GM12878 (cell line): ENCODE data around the gene SIK3. TPM values are rescaled to one million over a fixed set of nuclear protein-coding genes. Genes with fewer than 3 reads are reported as not detected.

ENCODE experiments used
- ASH2L ChIP-seq: fragments of 300-600, 200-600 bp; sonication (generic); IDR thresholded peaks from 2 replicates; pipeline ENCODE4 v1.6.1; 2017; ENCODE audit warnings: low read depth, mild to moderate bottlenecking, borderline replicate concordance
- CHD2 ChIP-seq: IDR thresholded peaks from 2 replicates; pipeline ENCODE4 v1.6.1; 2011; ENCODE audit warnings: low read depth, low read length, improper control_type of control experiment, borderline replicate concordance
- HDGF ChIP-seq: fragments of 450-650 bp; IDR thresholded peaks from 2 replicates; pipeline ENCODE4 v1.6.1; 2016; ENCODE audit warnings: antibody characterized with exemption
- JUNB ChIP-seq: IDR thresholded peaks from 2 replicates; pipeline ENCODE4 v1.6.1; 2016; ENCODE audit warnings: antibody characterized with exemption, mild to moderate bottlenecking
- MLLT1 ChIP-seq: fragments of 450-650 bp; IDR thresholded peaks from 2 replicates; pipeline ENCODE4 v1.6.1; 2016; ENCODE audit warnings: mild to moderate bottlenecking
- MTA3 ChIP-seq: IDR thresholded peaks from 2 replicates; pipeline ENCODE4 v1.6.1; 2012; ENCODE audit warnings: low read length, inconsistent platforms, borderline replicate concordance
- PAX8 ChIP-seq: fragments of 450-650 bp; IDR thresholded peaks from 2 replicates; pipeline ENCODE4 v1.6.1; 2017; ENCODE audit warnings: mild to moderate bottlenecking, moderate library complexity
- RAD21 ChIP-seq: IDR thresholded peaks from 2 replicates; pipeline ENCODE4 v1.6.1; 2011; ENCODE audit warnings: mild to moderate bottlenecking, low read depth, low read length, moderate library complexity; ENCODE audit not compliant: insufficient read depth
- RAD51 ChIP-seq: fragments of 450-650 bp; IDR thresholded peaks from 2 replicates; pipeline ENCODE4 v1.6.1; 2016; ENCODE audit warnings: moderate library complexity, mild to moderate bottlenecking, inconsistent platforms
- REST ChIP-seq: IDR thresholded peaks from 2 replicates; pipeline ENCODE4 v1.6.1; 2012; ENCODE audit warnings: mild to moderate bottlenecking, low read depth, low read length
- SMAD1 ChIP-seq: fragments of 450-650 bp; IDR thresholded peaks from 2 replicates; pipeline ENCODE4 v1.6.1; 2018; ENCODE audit warnings: mild to moderate bottlenecking, low read depth; ENCODE audit not compliant: partially characterized antibody
- SMC3 ChIP-seq: IDR thresholded peaks from 2 replicates; pipeline ENCODE4 v1.6.1; 2011; ENCODE audit warnings: low read length, improper control_type of control experiment, borderline replicate concordance
- SP1 ChIP-seq: IDR thresholded peaks from one replicate; pipeline ENCODE4 v1.6.1; 2011; ENCODE audit warnings: low read depth, low read length
- SUPT20H ChIP-seq: IDR thresholded peaks from 2 replicates; pipeline ENCODE4 v1.6.1; 2011; ENCODE audit warnings: low read depth, mild to moderate bottlenecking, low read length, moderate library complexity, borderline replicate concordance; ENCODE audit not compliant: control insufficient read depth
- polyA plus RNA-seq, 11 experiments: library from polyadenylated mRNA; depleted of rRNA in 4 of 11; unstranded in 6 of 11; stranded (reverse) in 5 of 11; fragments of >200 nt; fragmentation: Nextera tagmentation in 4 of 11; fragmentation: Illumina TruSeq in 1 of 11; extraction: Ambion mirVana in 4 of 11; extraction: Trizol in 1 of 11; gene quantifications; 1 replicate in 1 of 11; 2 replicates in 10 of 11; pipeline versions ENCODE4 v1.2.1 to v1.2.3, GENCODE V29; 2011 to 2016; ENCODE audit warnings: inconsistent platforms in 2 of 11, missing spikeins in 2 of 11, low read depth in 1 of 11
- total RNA-seq, 4 experiments: library from RNA; depleted of rRNA in 3 of 4; stranded (reverse); fragments of >200 nt in 3 of 4; fragmentation: Illumina TruSeq in 1 of 4; extraction: Trizol in 1 of 4; gene quantifications; 2 replicates each; pipeline versions ENCODE4 v1.2.1 to v1.2.3, GENCODE V29; 2013 to 2021

Gene SIK3
- total and polyA plus RNA-seq, 10 of the 15 experiments (the other 5 are each of a cell fraction or from before 2014, with no cell fraction given) = 2.5 to 31.9 (median 11.1) TPM

GRCh38 chr11:117098269-117099232 lies at the start of gene SIK3 (continued):
- no peak for TF ChIP-seq REST
- no peak for TF ChIP-seq JUNB
- peak; percentile 42; the same call in 1 of the 2 replicates for TF ChIP-seq CHD2
- TF ChIP-seq SMC3 = 0 out of 2 replicates have a peak, but pooled peaks have one; percentile 19
- TF ChIP-seq MLLT1 = peak; percentile 49; the same call in 1 of the 2 replicates
- TF ChIP-seq MTA3 = no peak
- TF ChIP-seq SP1 = no peak
- TF ChIP-seq RAD21 = no peak
- no peak for TF ChIP-seq PAX8
- peak; percentile 69; the same call in 1 of the 2 replicates for TF ChIP-seq HDGF
- TF ChIP-seq SMAD1 = no peak
- peak; percentile 80 for TF ChIP-seq RAD51
- TF ChIP-seq SUPT20H = no peak
- TF ChIP-seq ASH2L = peak; percentile 47; the same call in 1 of the 2 replicates
